Neural progenitor cell (in vitro differentiated cells): ENCODE results near the gene KAZN. TPM values are rescaled to one million over a fixed set of nuclear protein-coding genes. Genes with fewer than 3 reads are reported as not detected.

ENCODE experiments used
- DNase-seq: peaks from one replicate; pipeline ENCODE4 v3.0.0-alpha.2; 2016; ENCODE audit warnings: low spot score
- H2AFZ ChIP-seq: fragments of 200-600 bp; sonication (generic); replicated peaks from 2 replicates; pipeline ENCODE4 v1.6.1; 2016; ENCODE audit warnings: antibody characterized with exemption
- H3F3A ChIP-seq: fragments of 200-600 bp; sonication (generic); 2 replicates; pipeline ENCODE4 v1.6.1; 2016; ENCODE audit warnings: antibody characterized with exemption, low read depth
- H3K27ac ChIP-seq: fragments of 200-600 bp; sonication (generic); 2 replicates; pipeline ENCODE4 v1.5.1; 2016; ENCODE audit warnings: mild to moderate bottlenecking
- H3K27me3 ChIP-seq: fragments of 200-600 bp; sonication (generic); 2 replicates; pipeline ENCODE4 v1.6.1; 2016; ENCODE audit warnings: mild to moderate bottlenecking, moderate library complexity
- H3K36me3 ChIP-seq: fragments of 200-600 bp; sonication (generic); 2 replicates; pipeline ENCODE4 v1.5.1; 2016
- H3K4me1 ChIP-seq: fragments of 200-600 bp; sonication (generic); 2 replicates; pipeline ENCODE4 v1.6.1; 2016; ENCODE audit warnings: mixed run types
- H3K4me2 ChIP-seq: fragments of 200-600 bp; sonication (generic); 2 replicates; pipeline ENCODE4 v1.6.1; 2016
- H3K4me3 ChIP-seq: fragments of 200-600 bp; sonication (generic); 2 replicates; pipeline ENCODE4 v1.5.1; 2016
- H3K79me2 ChIP-seq: fragments of 200-600 bp; sonication (generic); 2 replicates; pipeline ENCODE4 v1.6.1; 2016; ENCODE audit warnings: low read depth
- H3K9ac ChIP-seq: fragments of 200-600 bp; sonication (generic); 2 replicates; pipeline ENCODE4 v1.6.1; 2016
- H3K9me3 ChIP-seq: fragments of 200-600 bp; sonication (generic); 2 replicates; pipeline ENCODE4 v1.5.1; 2016; ENCODE audit warnings: low read depth
- H4K20me1 ChIP-seq: fragments of 200-600 bp; sonication (generic); 2 replicates; pipeline ENCODE4 v1.6.1; 2016; ENCODE audit warnings: low read depth
- H3K27ac Mint-ChIP-seq: 3 replicates; pipeline ENCODE4 v1.8.0; 2021; ENCODE audit warnings: mixed read lengths
- H3K27me3 Mint-ChIP-seq: 2 replicates; pipeline ENCODE4 v1.8.0; 2022; ENCODE audit warnings: low read depth, mild to moderate bottlenecking, inconsistent platforms, moderate library complexity, mixed read lengths; ENCODE audit not compliant: insufficient read depth
- H3K36me3 Mint-ChIP-seq: 3 replicates; pipeline ENCODE4 v1.8.0; 2021; ENCODE audit warnings: mixed read lengths
- H3K4me1 Mint-ChIP-seq: 3 replicates; pipeline ENCODE4 v1.8.0; 2021; ENCODE audit warnings: mixed read lengths
- H3K4me3 Mint-ChIP-seq: 3 replicates; pipeline ENCODE4 v1.8.0; 2021; ENCODE audit warnings: mild to moderate bottlenecking, moderate library complexity, mixed read lengths
- H3K9me3 Mint-ChIP-seq: 3 replicates; pipeline ENCODE4 v1.8.0; 2020; ENCODE audit warnings: mixed read lengths
- EZH2 ChIP-seq: fragments of 200-600 bp; sonication (generic); IDR thresholded peaks from 2 replicates; pipeline ENCODE4 v1.6.1; 2017; ENCODE audit warnings: antibody characterized with exemption, mild to moderate bottlenecking, moderate library complexity
- EZH2phosphoT487 ChIP-seq: fragments of 200-600 bp; sonication (generic); IDR thresholded peaks from 2 replicates; pipeline ENCODE4 v1.6.1; 2017; ENCODE audit warnings: antibody characterized with exemption
- total RNA-seq: library from RNA; depleted of rRNA; stranded (reverse); fragments of >200 nt; gene quantifications from 2 replicates; pipeline ENCODE4 v1.2.3, GENCODE V29; 2015; ENCODE audit warnings: low replicate concordance
- TF ChIP-seq, protein P1 (sequence below): fragments of 200-600 bp; sonication (generic); IDR thresholded peaks from 2 replicates; pipeline ENCODE4 v1.5.1; 2017; ENCODE audit warnings: antibody characterized with exemption, mild to moderate bottlenecking

Gene KAZN
- total RNA-seq, 1 donor from 2014 or later = 6.1 TPM

DNA sequence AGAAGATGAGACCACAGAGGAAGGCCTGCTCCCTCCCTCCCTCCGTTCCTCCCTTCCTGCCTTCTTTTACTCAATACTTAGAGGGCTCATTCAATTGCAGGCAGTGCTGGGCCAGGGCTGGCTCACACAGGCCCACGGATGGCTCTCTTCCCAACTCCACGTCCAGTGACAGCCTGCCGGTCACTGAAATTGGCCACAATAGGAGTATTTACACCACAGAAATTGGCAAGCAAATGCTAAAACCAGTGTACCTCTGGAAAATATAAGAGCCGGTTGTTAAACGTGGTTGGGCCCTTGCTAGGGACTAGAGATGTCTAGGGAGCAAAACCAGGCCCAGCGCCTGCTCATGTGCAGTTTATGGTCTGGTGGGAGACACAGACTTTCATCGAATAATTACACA, 482.6 kb downstream of the KAZN start:
- no peak overlapping the region for H3K4me2 ChIP-seq
- H2AFZ ChIP-seq = no peak overlapping the region
- Mint-ChIP-seq H3K9me3 (no peaks in the 10 kb centered on the region), H3K36me3 (no peaks in the 10 kb centered on the region), H3K4me3 (no peak overlapping the region), H3K4me1 (peaks cover 22% of the 10 kb centered on the region), H3K27me3 (peaks cover 2% of the 10 kb centered on the region), H3K27ac (no peak overlapping the region)
- H3K4me1 ChIP-seq = no peaks in the 10 kb centered on the region
- TF ChIP-seq EZH2phosphoT487 = no peak
- TF ChIP-seq EZH2 = no peak
- TF ChIP-seq, protein P1, sequence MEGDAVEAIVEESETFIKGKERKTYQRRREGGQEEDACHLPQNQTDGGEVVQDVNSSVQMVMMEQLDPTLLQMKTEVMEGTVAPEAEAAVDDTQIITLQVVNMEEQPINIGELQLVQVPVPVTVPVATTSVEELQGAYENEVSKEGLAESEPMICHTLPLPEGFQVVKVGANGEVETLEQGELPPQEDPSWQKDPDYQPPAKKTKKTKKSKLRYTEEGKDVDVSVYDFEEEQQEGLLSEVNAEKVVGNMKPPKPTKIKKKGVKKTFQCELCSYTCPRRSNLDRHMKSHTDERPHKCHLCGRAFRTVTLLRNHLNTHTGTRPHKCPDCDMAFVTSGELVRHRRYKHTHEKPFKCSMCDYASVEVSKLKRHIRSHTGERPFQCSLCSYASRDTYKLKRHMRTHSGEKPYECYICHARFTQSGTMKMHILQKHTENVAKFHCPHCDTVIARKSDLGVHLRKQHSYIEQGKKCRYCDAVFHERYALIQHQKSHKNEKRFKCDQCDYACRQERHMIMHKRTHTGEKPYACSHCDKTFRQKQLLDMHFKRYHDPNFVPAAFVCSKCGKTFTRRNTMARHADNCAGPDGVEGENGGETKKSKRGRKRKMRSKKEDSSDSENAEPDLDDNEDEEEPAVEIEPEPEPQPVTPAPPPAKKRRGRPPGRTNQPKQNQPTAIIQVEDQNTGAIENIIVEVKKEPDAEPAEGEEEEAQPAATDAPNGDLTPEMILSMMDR = no peak
- H3K9me3 ChIP-seq = no peaks in the 10 kb centered on the region
- no peaks in the 10 kb centered on the region for H3K36me3 ChIP-seq
- H3K4me3 ChIP-seq = no peak overlapping the region
- H3K79me2 ChIP-seq = no peaks in the 10 kb centered on the region
- no peak overlapping the region for H3K9ac ChIP-seq
- no peaks in the 10 kb centered on the region for H4K20me1 ChIP-seq
- H3F3A ChIP-seq = no peaks in the 10 kb centered on the region
- H3K27ac ChIP-seq = no peak overlapping the region
- no peak for DNase-seq
- no peaks in the 10 kb centered on the region for H3K27me3 ChIP-seq

DNA sequence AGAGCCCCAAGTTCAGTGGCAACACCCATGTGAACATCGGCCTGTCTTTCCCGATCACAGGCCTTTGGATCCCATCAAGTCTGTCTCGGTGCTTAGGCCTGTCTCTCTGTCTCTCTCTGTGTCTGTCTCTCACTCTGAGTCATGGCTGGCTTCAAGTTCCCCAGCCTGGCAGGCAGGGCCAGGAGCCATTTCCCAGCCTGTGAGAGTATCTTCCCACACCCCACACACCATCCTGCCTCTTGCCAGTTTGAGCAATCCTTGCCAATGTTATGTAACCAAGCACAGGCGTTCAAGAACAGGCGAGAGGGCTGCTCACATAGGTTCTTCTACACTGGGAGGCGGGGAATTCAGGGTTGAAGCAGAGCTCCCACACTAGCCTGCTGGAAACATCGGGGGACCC, 485.1 kb downstream of the KAZN start:
- Histone ChIP-seq H3K4me3 (no peak overlapping the region), H3K27me3 (no peaks in the 10 kb centered on the region), H3F3A (no peaks in the 10 kb centered on the region), H2AFZ (no peak overlapping the region), H3K9me3 (no peaks in the 10 kb centered on the region), H3K9ac (no peak overlapping the region), H3K4me2 (no peak overlapping the region), H3K4me1 (no peaks in the 10 kb centered on the region), H3K27ac (no peak overlapping the region), H4K20me1 (no peaks in the 10 kb centered on the region), H3K36me3 (no peaks in the 10 kb centered on the region), H3K79me2 (no peaks in the 10 kb centered on the region)
- H3K27me3 Mint-ChIP-seq = no peaks in the 10 kb centered on the region
- TF ChIP-seq EZH2 (no peak), EZH2phosphoT487 (no peak)
- TF ChIP-seq, protein P1 = no peak
- peak overlapping the region; percentile 60 for H3K27ac Mint-ChIP-seq
- H3K9me3 Mint-ChIP-seq = no peaks in the 10 kb centered on the region
- DNase-seq = no peak
- no peaks in the 10 kb centered on the region for H3K36me3 Mint-ChIP-seq
- H3K4me1 Mint-ChIP-seq = peaks cover 20% of the 10 kb centered on the region
- H3K4me3 Mint-ChIP-seq = no peak overlapping the region

DNA sequence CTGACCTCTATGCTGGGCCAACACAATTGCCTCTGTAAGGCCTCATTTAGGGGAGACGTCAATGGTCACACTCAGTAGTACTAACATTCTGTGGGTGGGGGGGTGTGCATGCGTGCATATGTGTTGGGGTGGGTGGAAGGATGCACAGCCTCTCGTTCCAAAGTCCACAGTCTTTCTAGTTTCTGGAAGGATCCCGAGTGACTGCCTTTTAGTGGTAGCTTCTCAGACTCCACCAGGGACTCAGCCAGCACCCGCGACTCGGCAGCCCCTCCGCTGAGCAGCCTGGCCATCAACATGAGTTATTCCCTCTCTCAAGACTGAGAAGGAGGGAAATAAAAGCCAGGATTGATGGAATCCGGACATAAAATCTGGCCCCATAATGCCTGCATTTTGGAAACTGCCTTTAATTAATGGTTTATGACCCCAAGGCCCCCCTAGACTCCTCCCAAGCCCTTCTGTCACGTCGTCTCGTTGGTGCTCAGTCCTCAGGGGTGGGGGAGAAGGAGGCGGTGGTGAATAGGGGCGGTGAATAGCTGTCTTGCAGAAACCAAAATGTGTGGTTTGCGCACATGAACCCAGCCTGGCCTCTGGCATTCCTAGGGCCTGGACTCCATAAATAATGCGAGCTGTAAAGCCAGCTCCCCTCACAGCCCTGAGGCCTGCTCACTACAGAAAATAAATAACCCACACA, 489.9 kb downstream of the KAZN start:
- Histone ChIP-seq H4K20me1 (no peaks in the 10 kb centered on the region), H3K79me2 (no peaks in the 10 kb centered on the region), H3K9ac (no peak overlapping the region), H2AFZ (no peak overlapping the region), H3K36me3 (no peaks in the 10 kb centered on the region), H3K4me3 (no peak overlapping the region), H3K4me1 (peaks cover 12% of the 10 kb centered on the region), H3K27ac (no peak overlapping the region), H3K27me3 (no peaks in the 10 kb centered on the region), H3K4me2 (no peak overlapping the region), H3K9me3 (no peaks in the 10 kb centered on the region), H3F3A (no peaks in the 10 kb centered on the region)
- TF ChIP-seq, protein P1 = no peak
- TF ChIP-seq EZH2 (no peak), EZH2phosphoT487 (no peak)
- no peak overlapping the region for H3K4me3 Mint-ChIP-seq
- H3K27me3 Mint-ChIP-seq = peaks cover 5% of the 10 kb centered on the region
- peaks cover 48% of the 10 kb centered on the region for H3K4me1 Mint-ChIP-seq
- peak overlapping the region; percentile 70 for H3K27ac Mint-ChIP-seq
- DNase-seq = no peak
- H3K36me3 Mint-ChIP-seq = no peaks in the 10 kb centered on the region
- H3K9me3 Mint-ChIP-seq = no peaks in the 10 kb centered on the region
